Measurements from ENCODE around the gene LRMDA.

Gene LRMDA

GRCh38 chr10:75889051-75889450 lies 457.6 kb downstream of the LRMDA start:
- no peak for DNase-seq

- DNase-seq: no peak
Measured at GRCh38 chr10:75894761-75895160, 463.3 kb downstream of the LRMDA start.

GRCh38 chr10:75895259-75895658 lies 463.8 kb downstream of the LRMDA start:
- DNase-seq: no peak

- no peak for DNase-seq
Measured at GRCh38 chr10:75899816-75900390, 468.5 kb downstream of the LRMDA start.

GRCh38 chr10:75902816-75903215 lies 471.4 kb downstream of the LRMDA start:
- DNase-seq: no peak

GRCh38 chr10:75904499-75905283 lies 473.3 kb downstream of the LRMDA start:
- DNase-seq: no peak

GRCh38 chr10:75905490-75905889 lies 474.1 kb downstream of the LRMDA start:
- DNase-seq: no peak

GRCh38 chr10:75910032-75910431 lies 478.6 kb downstream of the LRMDA start:
- no peak for DNase-seq

- no peak for DNase-seq
Measured at GRCh38 chr10:75911426-75911825, 480.0 kb downstream of the LRMDA start.

GRCh38 chr10:75916906-75917305 lies 485.5 kb downstream of the LRMDA start:
- no peak for DNase-seq

GRCh38 chr10:75919913-75920312 lies 488.5 kb downstream of the LRMDA start:
- no peak for DNase-seq

- no peak for DNase-seq
Measured at GRCh38 chr10:75922435-75922834, 491.0 kb downstream of the LRMDA start.

- no peak for DNase-seq
Measured at GRCh38 chr10:75924309-75924902, 493.0 kb downstream of the LRMDA start.

GRCh38 chr10:75925999-75926398 lies 494.6 kb downstream of the LRMDA start:
- DNase-seq: no peak

- no peak for DNase-seq
Measured at GRCh38 chr10:75926763-75927162, 495.3 kb downstream of the LRMDA start.

GRCh38 chr10:75928231-75928630 lies 496.8 kb downstream of the LRMDA start:
- DNase-seq: no peak

GRCh38 chr10:75929630-75930161 lies 498.3 kb downstream of the LRMDA start:
- DNase-seq: no peak

- DNase-seq: no peak
Measured at GRCh38 chr10:75932921-75933320, 501.5 kb downstream of the LRMDA start.

GRCh38 chr10:75935240-75935639 lies 503.8 kb downstream of the LRMDA start:
- DNase-seq: no peak

- DNase-seq: no peak
Measured at GRCh38 chr10:75935650-75936400, 504.4 kb downstream of the LRMDA start.

- DNase-seq: no peak
Measured at GRCh38 chr10:75936841-75937240, 505.4 kb downstream of the LRMDA start.

- DNase-seq: no peak
Measured at GRCh38 chr10:75937823-75938222, 506.4 kb downstream of the LRMDA start.

GRCh38 chr10:75938380-75939122 lies 507.1 kb downstream of the LRMDA start:
- DNase-seq: no peak
